Coronary artery (tissue), 2 donors: Measurements from ENCODE around the gene ERCC8.

ENCODE experiments used
- DNase-seq: peaks from one replicate; pipeline ENCODE4 v3.0.0-alpha.2; 2017; ENCODE audit warnings: low spot score
- H3K27ac ChIP-seq, 2 donors: fragments of 200-600 bp; sonication (generic); one replicate each; pipeline ENCODE4 v1.5.1; 2016 to 2019
- H3K4me3 ChIP-seq: fragments of 200-600 bp; sonication (generic); 2 replicates; pipeline ENCODE4 v1.5.1; 2016; ENCODE audit warnings: mild to moderate bottlenecking, moderate library complexity
- TF ChIP-seq, protein P1 (sequence below): fragments of 200-600 bp; sonication (generic); IDR thresholded peaks from one replicate; pipeline ENCODE4 v1.5.1; 2019; ENCODE audit warnings: antibody characterized with exemption

Gene ERCC8

DNA sequence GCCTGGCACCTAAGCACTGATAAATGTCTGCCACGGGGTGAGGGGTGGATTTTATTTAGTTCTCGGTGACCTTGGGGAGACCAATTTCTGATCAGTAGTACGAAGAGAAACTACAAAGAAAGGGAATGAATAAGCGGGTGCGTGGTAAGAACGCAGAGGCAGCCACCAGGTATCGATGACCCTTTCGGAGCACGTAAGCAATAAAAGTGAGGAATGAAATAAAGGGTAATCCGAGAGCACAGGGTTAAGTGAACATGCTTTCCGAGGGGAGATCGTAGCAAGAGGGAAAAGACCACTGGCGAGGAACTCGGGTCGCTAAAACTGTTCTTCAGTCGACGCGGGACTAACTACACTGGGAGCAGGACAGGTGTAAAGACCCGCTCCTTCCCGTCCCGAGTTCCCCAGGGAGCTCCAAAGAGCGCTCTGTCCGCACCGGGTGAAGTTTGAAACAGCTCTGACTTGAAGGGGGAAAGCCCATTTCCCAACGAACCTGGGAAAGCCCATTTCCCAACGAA lies 101.9 kb downstream of the ERCC8 start:
- Histone ChIP-seq H3K27ac (no peak overlapping the region), H3K4me3 (peak overlapping the region; percentile 80)
- TF ChIP-seq, protein P1, sequence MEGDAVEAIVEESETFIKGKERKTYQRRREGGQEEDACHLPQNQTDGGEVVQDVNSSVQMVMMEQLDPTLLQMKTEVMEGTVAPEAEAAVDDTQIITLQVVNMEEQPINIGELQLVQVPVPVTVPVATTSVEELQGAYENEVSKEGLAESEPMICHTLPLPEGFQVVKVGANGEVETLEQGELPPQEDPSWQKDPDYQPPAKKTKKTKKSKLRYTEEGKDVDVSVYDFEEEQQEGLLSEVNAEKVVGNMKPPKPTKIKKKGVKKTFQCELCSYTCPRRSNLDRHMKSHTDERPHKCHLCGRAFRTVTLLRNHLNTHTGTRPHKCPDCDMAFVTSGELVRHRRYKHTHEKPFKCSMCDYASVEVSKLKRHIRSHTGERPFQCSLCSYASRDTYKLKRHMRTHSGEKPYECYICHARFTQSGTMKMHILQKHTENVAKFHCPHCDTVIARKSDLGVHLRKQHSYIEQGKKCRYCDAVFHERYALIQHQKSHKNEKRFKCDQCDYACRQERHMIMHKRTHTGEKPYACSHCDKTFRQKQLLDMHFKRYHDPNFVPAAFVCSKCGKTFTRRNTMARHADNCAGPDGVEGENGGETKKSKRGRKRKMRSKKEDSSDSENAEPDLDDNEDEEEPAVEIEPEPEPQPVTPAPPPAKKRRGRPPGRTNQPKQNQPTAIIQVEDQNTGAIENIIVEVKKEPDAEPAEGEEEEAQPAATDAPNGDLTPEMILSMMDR, result no peak
- no peak for DNase-seq

- H3K4me3 ChIP-seq, result no peak overlapping the region
Observed at GRCh38 chr5:60841361-60841760, 103.5 kb downstream of the ERCC8 start.

DNA sequence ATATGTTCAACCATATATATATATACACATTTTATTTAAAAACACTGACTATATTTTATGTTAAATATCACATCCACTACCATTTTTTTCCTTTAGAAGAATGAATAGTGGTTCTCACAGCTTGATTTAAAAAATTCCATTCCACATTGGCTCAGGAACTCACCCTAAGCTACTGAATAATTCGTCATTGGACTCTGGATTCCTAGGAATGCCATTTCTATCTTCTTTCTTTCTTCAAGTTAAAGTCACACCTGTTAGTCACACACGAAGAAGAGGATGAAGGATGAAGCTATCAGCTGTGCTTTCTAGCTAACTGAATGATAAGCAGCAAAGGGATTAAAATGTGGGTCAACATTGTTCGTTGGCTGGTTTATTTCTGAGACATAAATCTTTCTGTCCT lies 108.7 kb downstream of the ERCC8 start:
- Histone ChIP-seq H3K4me3 (no peak overlapping the region), H3K27ac (no peak overlapping the region)
- TF ChIP-seq, protein P1, result no peak
- no peak for DNase-seq

More at GRCh38 chr5:60841361-60841760, 103.5 kb downstream of the ERCC8 start:
- H3K27ac ChIP-seq, result no peak overlapping the region
- TF ChIP-seq, protein P1, result no peak
- DNase-seq, result no peak

- Histone ChIP-seq H3K27ac (no peak overlapping the region), H3K4me3 (no peak overlapping the region)
- no peak for DNase-seq
- TF ChIP-seq, protein P1, result no peak
Observed at GRCh38 chr5:60835554-60835953, 109.3 kb downstream of the ERCC8 start.

DNA sequence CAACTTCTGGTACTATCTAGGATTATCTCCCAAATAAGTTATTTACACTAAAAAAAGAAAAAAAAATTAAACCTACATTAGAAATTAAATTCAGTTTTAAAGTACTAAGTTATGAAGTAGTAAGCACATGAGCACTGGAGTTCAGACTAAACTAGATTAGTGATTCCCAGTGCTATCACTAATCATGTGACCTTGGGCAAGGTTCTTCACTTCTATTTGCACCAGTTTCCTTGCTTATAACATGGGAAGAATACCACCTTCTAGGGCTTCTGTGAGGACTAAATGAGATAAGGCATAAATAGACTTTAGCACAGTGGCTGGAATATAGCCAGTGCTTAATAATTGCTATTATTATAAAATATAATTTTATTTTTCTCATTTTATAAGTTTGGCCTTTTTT lies 111.3 kb downstream of the ERCC8 start:
- Histone ChIP-seq H3K4me3 (no peak overlapping the region), H3K27ac (no peak overlapping the region)
- TF ChIP-seq, protein P1, result no peak
- no peak for DNase-seq

DNA sequence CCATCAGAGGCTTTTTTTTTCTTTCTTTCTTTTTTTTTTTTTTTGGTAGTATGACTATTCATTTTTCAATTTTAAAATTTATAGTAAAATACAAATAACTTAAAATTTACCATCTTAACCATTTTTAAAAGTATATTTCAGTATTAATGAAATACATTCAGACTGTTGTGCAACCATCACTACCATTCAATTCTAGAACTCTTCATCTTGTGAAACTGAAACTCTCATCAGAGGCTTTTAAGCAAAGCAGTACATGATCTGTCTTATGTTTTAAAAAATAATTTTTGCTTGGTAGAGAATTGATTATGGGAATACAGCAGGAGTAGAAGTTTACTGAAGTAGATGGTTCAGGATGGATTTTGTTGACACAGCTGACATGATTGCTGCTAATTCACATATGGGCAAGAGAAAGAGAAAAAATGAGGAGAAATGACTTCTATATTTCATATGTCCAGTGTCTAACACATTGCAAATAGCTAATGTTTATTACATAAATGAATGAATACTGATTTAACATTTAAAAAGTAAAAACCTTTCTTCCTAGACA lies 114.2 kb downstream of the ERCC8 start:
- no peak for DNase-seq
- Histone ChIP-seq H3K27ac (no peak overlapping the region), H3K4me3 (no peak overlapping the region)
- TF ChIP-seq, protein P1, result no peak

GRCh38 chr5:60829490-60830266 lies 115.2 kb downstream of the ERCC8 start:
- no peak overlapping the region for H3K27ac ChIP-seq
- TF ChIP-seq, protein P1, result no peak
- H3K4me3 ChIP-seq, result no peak overlapping the region
- no peak for DNase-seq
